HL-60/S4 (cell line): ENCODE data around the gene ATE1.
"Not testable (repeated sequence)": the region's sequence is repeated elsewhere in the genome, so short reads cannot be mapped to it uniquely, and the experiment has no call there.

Experiments used
- in situ Hi-C: fragments of 300-500 bp; cut with MboI; formaldehyde crosslinking; loops from 2 replicates; pipeline ENCODE4 v1.14.3; 2022; ENCODE audit warnings: low sequenced_read_pairs

Gene ATE1

DNA sequence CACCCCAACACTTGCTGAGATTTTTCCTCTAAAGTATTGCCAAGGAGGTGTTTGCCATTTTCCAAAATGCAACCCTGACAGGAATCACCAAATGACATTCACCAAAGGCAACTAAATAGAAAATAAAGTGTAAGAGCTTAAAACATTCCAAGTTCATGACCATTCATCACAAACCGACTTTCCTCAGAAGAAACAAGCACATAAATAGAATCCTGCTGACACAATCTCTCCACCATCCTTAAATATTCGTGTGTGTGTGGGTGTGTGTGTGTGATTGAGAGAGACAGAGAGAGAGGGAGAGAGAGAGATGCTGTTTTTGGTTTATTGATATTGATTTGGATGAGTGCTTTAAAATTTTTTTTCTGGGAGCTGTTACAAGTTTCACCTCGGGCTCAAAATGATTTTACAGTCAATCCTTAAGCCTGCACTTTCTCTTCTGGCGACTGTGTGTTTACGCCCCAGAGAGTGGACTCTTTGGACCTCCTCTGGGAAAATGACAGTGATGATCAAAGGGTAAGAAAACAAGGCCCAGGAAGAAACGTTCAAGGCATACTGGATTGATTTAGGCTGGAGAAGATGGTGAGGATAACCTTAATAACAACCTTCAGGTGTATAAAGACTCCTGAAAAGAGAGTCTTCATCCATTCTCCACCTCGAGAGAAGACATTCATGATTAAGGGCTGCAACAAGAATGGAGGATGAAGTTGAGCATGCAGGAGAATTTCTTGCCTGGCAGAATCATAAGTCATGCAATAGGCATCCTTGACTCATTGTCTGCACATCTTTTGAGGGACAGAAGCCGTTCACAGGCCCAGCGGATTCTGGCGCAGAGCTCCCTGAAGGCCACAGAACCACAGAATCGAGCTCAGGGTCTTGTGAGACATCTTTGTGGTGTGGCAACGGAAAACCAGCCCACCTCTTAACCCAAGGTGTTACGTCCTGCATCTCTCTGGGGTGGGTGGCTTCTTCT lies 225.2 kb downstream of the ATE1 start:
- in situ Hi-C loops: no loop called here

DNA sequence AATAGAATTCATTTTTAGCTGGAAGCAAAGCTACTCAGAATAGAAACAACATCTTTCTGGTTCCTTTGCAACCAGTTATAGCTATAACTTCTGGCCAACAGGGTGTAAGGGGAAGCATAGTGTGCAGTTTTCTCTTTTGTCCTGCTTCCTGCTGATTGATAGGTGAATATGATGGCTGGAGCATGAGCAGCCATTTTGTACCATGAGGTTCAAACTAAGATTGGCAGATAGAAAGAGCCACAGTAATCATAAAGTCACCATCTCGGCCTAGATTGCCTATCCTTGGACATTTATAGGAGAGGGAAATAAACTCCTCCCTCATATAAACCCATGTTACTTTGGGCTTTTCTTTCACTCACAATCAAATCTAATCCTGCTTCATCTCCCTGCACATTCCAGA lies 227.4 kb downstream of the ATE1 start:
- in situ Hi-C loops: no loop called here

DNA sequence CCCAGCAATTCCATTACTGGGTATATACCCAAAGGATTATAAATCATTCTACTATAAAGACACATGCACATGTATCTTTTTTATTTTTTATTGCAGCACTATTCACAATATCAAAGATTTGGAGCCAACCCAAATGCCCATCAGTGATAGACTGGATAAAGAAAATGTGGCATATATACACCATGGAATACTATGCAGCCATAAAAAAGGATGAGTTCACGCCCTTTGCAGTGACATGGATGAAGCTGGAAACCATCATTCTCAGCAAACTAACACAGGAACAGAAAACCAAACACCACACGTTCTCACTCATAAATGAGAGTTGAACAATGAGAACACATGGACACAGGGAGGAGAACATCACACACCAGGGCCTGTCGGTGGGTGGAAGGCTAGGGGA lies 228.1 kb downstream of the ATE1 start:
- in situ Hi-C loops: not testable (repeated sequence)

DNA sequence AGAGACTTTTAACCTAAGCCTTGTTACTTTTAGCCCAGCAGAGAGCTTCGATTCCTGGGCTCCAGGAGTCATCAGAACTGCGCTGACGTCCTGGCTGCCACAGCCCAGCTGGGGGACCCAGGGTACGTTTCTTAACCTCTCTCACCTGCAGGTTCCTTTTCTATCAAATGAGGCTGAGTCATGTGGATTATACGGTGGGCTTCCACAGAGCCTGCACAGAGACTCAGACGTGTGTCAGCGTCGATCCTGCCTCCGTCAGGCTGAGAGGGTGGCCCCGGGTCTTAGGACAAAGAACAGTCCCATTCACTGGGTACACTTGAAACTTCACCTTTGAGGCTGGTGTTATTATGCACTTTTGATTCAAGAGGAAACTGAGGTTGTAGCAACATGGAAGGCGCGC lies 228.9 kb downstream of the ATE1 start:
- in situ Hi-C loops: no loop called here

DNA sequence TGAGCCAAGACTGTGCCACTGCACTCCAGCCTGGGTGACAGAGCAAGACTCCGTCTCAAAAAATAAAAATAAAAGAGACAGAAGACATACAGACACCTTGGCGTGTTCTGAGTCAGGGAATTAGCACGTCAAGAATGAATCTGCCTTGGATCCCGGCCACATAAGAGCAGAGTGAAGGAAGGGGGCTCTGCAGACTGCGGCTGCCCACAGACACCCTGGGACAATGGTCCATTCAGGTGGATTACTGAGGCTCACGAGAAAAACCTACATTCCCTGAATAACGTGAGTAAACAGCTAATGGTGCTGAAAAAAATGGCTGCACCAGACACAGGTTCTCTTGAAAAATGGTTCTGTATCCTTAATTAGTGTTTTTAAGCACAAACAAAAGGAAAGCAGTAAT lies 229.5 kb downstream of the ATE1 start:
- in situ Hi-C loops: no loop called here

DNA sequence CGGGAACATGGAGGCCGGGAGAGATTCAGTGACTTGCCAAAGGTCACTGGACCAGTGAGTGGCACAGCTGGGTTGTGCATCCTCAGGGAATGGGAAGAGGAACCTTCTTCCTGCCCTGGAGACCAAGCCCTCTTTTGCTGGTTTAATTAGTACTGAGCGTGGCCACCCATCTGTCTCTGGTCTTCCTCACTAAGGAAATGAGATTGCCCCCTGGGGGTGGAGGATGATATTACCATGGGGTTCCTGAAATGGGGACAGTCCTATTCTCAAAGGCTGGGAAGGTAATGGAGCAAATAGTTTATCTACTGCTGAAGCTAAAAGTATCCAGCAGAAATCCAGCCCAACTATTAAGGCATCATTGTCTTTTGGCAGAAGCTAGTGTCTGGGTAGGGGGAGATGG lies 231.0 kb downstream of the ATE1 start:
- in situ Hi-C loops: no loop called here

DNA sequence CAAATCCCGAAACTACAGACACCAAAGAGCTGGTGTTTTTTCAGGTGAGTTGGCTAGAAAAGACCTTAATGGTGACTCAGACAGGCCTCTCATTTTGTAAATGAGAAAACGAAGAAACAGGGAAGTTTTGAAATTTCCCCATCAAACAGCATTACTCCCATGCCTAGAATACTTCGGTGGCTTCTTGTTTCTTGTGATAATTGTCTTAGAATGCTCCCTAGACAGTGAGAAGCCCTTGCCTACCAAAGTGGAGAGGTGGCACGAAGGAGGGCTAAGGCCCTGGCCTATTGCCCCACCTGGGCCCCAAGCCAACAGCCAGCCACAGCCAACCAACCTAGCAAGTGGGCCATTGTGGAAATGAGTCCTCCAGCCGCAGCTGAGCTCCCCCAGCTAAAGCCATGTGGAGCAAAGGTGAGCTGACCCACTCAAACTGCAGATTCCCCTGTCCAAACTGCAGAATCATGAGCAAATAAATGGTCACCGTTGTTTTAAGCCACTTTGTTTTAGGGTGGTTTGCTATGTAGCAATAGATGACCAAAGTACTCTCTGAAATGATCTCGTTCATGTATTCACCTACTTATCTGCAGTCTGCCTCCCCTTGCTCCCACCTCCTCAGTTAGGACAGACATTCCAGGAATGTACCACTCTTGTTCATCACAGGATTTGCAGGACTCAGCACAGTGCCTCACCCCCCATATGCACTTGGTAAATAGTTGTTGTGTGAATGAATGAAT lies 231.9 kb downstream of the ATE1 start:
- in situ Hi-C loops: no loop called here

DNA sequence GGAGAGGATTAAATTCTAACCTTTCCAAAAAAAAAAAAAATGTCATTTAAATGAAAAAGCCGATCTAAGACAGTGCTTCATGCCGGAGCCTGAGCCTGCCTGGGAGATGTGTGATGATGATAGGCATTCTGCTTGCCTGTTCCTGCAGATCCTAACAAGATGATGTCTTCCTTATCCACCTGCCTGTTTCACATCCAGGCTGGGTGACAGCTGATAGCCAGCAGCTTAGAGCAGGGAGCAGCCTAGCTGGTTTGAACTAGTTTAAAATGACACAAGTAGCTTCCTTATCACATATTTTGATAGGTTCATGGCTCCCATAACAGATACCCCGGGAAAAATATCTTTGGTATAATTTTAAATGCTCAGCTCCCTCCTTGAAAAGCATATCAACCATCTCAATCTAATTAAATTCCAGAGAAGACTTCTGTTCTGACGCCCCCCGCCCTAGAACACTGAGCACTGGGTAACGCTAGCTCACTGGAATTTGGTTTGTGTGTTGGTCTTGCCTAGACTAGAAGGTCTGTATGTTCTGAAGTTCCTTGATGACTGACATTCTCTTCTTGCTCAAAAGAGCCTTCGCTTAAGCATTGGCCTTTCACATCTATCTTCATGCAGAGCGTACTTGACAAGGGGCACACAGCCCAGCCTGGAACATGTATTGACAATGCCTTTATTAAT lies 232.7 kb downstream of the ATE1 start:
- in situ Hi-C loops: no loop called here

DNA sequence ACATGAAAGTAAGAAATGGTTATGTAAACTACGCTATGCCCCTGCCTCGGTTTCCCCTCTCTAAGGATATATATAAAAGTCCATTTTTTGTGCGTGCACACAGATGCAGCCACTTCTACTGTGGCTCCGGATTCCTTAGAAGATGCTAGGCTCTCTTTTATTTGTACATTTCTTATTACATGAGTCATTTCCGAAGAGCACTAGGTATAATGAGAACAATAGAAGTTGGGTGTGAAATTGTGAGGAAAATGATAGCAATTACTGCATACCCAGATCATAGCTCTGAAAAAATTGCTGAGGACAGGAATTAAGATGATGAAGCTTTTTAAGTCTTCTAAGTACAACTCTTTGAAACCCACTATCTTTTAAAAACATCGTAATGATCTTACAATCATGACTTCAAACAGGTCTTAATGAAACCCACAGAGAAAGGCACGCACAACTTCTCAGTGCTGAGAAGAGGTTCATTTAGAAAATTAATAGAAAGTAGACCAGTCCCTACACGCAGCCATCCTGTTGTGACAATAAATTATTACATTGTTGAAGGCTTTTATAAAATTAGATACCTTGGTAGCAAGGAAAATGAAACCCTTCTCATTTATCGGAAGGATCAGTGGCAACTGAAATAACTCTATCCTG lies 233.4 kb downstream of the ATE1 start:
- in situ Hi-C loops: no loop called here

DNA sequence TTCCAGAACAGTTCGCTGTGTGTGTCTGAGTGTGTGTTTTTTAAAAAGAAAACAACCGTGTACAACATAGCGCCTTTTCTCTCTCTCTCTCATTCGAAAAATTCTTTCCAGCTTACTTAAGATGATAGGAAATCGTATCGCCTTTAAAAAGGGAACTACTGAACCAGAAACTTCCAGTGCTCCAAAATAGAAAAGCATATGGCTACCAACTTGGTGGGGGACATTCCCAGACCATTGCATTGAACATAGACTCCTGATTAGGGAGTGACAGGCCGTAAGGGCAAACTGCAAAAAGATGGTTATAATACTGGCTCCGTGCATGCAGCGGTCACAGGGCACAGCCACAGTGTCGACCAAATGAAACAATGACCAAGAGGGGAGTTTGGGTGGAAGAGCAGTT lies 235.2 kb downstream of the ATE1 start:
- in situ Hi-C loops: no loop called here

DNA sequence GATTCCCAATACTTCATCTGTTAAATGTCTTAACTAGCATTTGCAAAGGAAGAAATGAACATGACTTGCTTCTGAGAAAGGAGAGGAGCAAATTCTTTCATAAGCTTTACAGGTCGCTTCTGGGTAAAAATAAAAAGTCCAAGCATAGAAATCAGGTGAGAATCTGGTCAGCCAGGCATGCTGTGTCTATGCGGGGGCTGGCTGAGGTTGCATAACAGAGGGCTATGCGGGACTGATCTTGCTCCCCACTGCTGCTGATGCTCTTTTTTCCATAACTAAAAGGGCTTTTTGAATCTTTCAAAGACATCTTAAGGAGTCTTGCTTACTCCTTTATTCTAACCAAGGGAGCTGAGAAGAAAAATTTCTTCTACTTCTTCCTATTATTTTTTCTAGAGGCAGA lies 236.9 kb downstream of the ATE1 start:
- in situ Hi-C loops: no loop called here
